ENCODE measurements around the gene TUBA1C.

Gene TUBA1C

GRCh38 chr12:49264873-49265792 lies at the start of gene TUBA1C:
Gene TUBA1C, plus strand, starts transcription at chr12:49265082. Its CDS starts 100 bp downstream, at chr12:49265182.
- H3F3A ChIP-seq (ENCODE audit: insufficient read depth): peaks cover 14% of the 10 kb centered on the region

GRCh38 chr12:49219417-49220026 lies 45.4 kb upstream of the TUBA1C start:
- no peaks in the 10 kb centered on the region for H3K27me3 ChIP-seq (ENCODE audit: low read length)
- H2AFZ ChIP-seq (ENCODE audit: low read depth, low read length, severe bottlenecking): no peak overlapping the region
- no peak overlapping the region for H3K9ac ChIP-seq (ENCODE audit: low read length)
- H3K9me2 ChIP-seq (replicated peaks; ENCODE audit: insufficient read depth, low read length): no peaks in the 10 kb centered on the region
- H3K79me2 ChIP-seq (ENCODE audit: insufficient read depth, low read length): no peaks in the 10 kb centered on the region
- no peaks in the 10 kb centered on the region for H3F3A ChIP-seq (ENCODE audit: insufficient read depth)
- H3K36me3 ChIP-seq (ENCODE audit: low read length): no peaks in the 10 kb centered on the region
- no peak for TF ChIP-seq CTCF (IDR thresholded peaks at IDR 0.05; ENCODE audit: insufficient read depth, low read length, poor library complexity, severe bottlenecking)
- no peak for TF ChIP-seq EZH2phosphoT487 (conservative IDR thresholded peaks at IDR 0.05; ENCODE audit: low read length)
- H3K27ac ChIP-seq (ENCODE audit: low read depth, low read length): no peak overlapping the region
- H4K20me1 ChIP-seq (ENCODE audit: low read depth, low read length): no peaks in the 10 kb centered on the region
- H3K4me3 ChIP-seq (ENCODE audit: insufficient read depth, low read length, poor library complexity, severe bottlenecking): no peak overlapping the region
- H3K9me3 ChIP-seq (ENCODE audit: insufficient read depth, low read length): no peaks in the 10 kb centered on the region
- no peak overlapping the region for H3K4me2 ChIP-seq (ENCODE audit: low read depth, low read length, poor library complexity, severe bottlenecking)

More at GRCh38 chr12:49264873-49265792, at the start of gene TUBA1C:
- Histone ChIP-seq H3K9me2 (replicated peaks; ENCODE audit: insufficient read depth, low read length) (no peaks in the 10 kb centered on the region), H2AFZ (ENCODE audit: low read depth, low read length, severe bottlenecking) (peak within 1 kb of the TSS; percentile 86), H3K36me3 (ENCODE audit: low read length) (peaks cover 3% of the 10 kb centered on the region; the same call in 1 of the 2 replicates), H3K4me2 (ENCODE audit: low read depth, low read length, poor library complexity, severe bottlenecking) (peak within 1 kb of the TSS; percentile 91), H3K27ac (ENCODE audit: low read depth, low read length) (peak within 1 kb of the TSS; percentile 70), H3K9ac (ENCODE audit: low read length) (peak within 1 kb of the TSS; percentile 88), H4K20me1 (ENCODE audit: low read depth, low read length) (peaks cover 15% of the 10 kb centered on the region; the same call in 1 of the 2 replicates), H3K79me2 (ENCODE audit: insufficient read depth, low read length) (peaks cover 39% of the 10 kb centered on the region), H3K27me3 (ENCODE audit: low read length) (no peaks in the 10 kb centered on the region), H3K4me3 (ENCODE audit: insufficient read depth, low read length, poor library complexity, severe bottlenecking) (peak within 1 kb of the TSS; percentile 82), H3K9me3 (ENCODE audit: insufficient read depth, low read length) (no peaks in the 10 kb centered on the region)
- TF ChIP-seq EZH2phosphoT487 (conservative IDR thresholded peaks at IDR 0.05; ENCODE audit: low read length) (no peak), CTCF (IDR thresholded peaks at IDR 0.05; ENCODE audit: insufficient read depth, low read length, poor library complexity, severe bottlenecking) (no peak)

- Histone ChIP-seq H3K4me3 (ENCODE audit: insufficient read depth, low read length, poor library complexity, severe bottlenecking) (no peak overlapping the region), H3K9ac (ENCODE audit: low read length) (no peak overlapping the region), H3F3A (ENCODE audit: insufficient read depth) (no peaks in the 10 kb centered on the region), H3K4me2 (ENCODE audit: low read depth, low read length, poor library complexity, severe bottlenecking) (no peak overlapping the region), H3K9me3 (ENCODE audit: insufficient read depth, low read length) (no peaks in the 10 kb centered on the region), H3K36me3 (ENCODE audit: low read length) (no peaks in the 10 kb centered on the region), H3K79me2 (ENCODE audit: insufficient read depth, low read length) (no peaks in the 10 kb centered on the region), H2AFZ (ENCODE audit: low read depth, low read length, severe bottlenecking) (no peak overlapping the region), H3K27me3 (ENCODE audit: low read length) (no peaks in the 10 kb centered on the region), H4K20me1 (ENCODE audit: low read depth, low read length) (no peaks in the 10 kb centered on the region), H3K9me2 (replicated peaks; ENCODE audit: insufficient read depth, low read length) (no peaks in the 10 kb centered on the region), H3K27ac (ENCODE audit: low read depth, low read length) (no peak overlapping the region)
- TF ChIP-seq EZH2phosphoT487 (conservative IDR thresholded peaks at IDR 0.05; ENCODE audit: low read length): no peak
- no peak for TF ChIP-seq CTCF (IDR thresholded peaks at IDR 0.05; ENCODE audit: insufficient read depth, low read length, poor library complexity, severe bottlenecking)
Measured at GRCh38 chr12:49220972-49221371, 43.9 kb upstream of the TUBA1C start.
